CD4-positive, alpha-beta T cell treated with Interleukin-15 for 4 hours (primary cell): ENCODE measurements around the gene PROM1.

Source experiments
- DNase-seq: peaks from one replicate; pipeline ENCODE4 v3.0.0-alpha.2; 2020; ENCODE audit warnings: low spot score

PROM1 gene

DNA sequence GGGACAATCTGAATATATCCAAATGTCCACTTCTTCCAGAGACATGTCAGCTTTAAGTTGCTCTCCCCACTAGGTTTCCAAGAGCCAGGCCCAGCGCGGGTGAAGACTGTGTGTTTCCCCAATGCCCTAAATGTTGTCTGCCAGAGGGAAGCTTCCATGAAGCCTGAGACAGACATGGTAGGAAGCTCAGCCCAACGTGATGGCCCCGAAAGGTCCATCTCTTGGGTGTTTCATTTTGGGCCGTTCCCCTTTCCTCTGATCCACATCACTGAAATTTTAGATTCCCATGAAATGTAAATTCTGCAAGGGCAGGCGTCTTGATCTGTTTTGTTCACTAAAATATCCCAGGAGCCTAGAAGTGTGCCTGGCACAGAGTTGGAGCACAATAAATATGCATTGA lies 25.4 kb upstream of the PROM1 start:
- DNase-seq, result no peak

DNA sequence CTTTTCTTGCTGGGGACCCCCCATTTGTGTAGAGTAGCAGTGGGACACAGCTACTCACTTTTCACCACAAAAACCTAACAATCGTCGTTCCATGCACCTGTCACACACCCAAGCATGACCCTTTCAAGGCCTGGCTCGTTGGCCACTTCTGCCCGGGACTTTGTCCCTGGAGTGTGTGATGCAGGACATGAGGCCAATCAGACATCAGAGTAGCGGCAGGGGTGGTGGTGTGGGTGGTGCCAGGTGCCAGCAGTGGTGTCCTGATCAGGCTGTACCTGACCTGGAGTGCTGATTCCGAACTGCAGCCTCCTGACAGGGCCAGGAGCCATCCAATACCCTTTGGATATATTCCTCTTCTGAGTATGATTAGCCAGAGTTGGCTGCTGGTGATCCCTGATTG lies 23.1 kb upstream of the PROM1 start:
- DNase-seq, result no peak

DNA sequence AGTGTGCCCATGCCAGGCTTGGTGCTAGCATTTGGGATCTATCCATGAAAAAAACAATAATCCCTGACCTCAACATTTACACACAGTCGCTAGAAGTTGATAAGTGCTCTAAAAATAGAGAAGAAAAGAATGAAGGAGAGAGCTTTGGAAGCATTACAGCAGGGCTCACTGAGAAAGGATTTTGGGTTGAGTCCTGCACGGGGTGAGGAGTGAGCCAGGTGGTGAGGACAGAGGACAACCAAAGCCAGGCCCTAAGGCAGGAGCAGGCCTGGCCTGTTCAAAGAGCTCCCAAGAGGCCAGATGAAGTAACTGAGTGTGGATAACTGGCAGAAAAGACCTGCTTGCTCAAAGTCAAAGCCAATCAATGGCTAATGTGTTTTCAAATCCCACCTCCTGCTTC lies 20.7 kb upstream of the PROM1 start:
- DNase-seq, result no peak

DNA sequence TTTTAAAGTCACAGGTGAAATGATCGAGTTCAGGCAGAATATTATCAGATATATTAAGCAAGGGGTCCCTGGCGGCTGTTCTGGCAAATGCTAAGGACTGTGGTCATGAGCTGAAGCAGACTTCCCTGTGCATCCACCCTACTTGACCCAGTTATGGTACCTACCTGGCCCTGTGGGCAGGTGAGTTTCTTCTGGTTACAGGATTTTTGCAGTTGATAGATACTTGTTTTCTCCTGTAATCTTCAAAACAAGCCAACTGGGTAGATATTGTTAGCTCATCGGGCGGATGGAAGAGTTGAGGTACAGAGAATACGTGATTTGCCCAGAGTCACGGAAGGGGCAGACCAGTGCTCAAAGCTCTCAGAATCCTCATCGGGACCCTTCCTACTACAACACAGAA lies 18.5 kb upstream of the PROM1 start:
- DNase-seq, result no peak

DNA sequence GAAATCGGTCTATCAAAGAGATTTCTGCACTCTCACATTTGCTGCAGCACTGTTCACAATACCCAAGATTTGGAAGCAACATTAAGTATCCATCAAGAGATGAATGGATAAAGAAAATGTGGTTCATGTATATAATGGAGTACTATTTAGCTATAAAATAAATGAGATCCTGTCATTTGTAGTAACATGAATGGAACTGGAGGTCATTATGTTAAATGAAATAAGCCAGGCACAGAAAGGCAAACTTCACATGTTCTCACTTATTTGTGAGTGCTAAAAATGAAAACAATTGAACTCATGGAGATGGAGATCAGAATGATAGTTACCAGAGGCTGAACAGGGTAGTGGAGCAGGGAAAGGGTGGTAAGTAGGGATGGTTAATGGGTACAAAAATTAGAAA lies 17.0 kb upstream of the PROM1 start:
- DNase-seq, result no peak

DNA sequence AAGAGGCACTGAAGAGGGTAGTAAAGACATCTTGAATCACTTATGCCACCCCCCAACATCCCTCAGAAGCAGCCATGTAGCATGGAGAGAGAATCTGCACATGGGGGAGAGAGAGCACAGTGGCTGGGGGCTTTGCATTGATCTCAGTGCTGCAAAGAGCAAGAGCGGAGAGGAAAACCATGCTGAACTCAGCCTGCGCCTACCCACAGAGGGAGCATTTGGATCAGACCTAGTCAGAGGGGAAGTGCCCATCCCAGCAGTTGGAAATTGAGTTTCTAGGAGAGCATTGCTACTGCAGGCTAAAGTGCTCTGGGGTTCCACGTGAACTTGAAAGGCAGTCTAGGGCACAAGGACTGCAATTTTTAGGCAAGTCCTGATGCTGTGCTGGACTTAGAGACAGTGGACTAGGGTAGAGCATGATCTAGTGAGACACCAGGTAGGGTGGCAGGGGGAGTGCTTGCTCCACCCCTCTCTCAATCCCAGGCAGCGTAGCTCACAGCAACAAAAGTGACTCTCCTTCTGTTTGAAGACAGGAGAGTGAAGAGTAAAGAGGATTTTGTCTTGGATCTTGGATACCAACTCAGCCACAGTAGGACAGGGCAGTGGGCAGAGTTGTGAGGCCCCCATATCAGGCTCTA lies 9.0 kb upstream of the PROM1 start:
- no peak for DNase-seq

DNA sequence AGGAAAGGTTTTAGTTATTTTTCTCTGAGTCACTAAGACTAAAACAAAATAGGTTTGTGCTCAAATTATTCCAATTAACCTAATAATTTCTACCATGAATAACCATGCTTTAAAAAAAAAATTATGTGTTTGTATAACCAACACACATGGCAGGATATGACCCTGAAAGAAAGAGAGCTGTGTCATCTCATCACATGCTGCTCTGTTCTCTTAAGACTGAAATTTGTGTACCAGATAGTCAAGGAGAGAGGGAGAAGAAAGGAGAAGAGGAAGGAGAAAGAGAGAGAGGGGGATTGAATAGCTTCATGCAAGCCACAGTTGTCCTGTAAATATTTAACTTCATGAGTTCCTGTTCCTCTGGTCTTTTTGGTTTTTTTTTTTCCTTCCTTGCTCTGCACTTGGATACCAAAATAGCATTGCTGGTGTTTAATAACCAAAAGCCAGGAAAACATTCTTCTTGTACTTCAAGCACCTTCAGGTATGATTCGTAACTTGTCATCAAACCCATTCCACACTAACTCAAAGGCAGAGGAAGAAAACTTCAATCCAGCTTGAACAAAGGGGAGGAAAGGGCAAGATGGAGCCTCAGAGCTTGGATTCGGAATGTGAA lies 6.4 kb upstream of the PROM1 start:
- no peak for DNase-seq

DNA sequence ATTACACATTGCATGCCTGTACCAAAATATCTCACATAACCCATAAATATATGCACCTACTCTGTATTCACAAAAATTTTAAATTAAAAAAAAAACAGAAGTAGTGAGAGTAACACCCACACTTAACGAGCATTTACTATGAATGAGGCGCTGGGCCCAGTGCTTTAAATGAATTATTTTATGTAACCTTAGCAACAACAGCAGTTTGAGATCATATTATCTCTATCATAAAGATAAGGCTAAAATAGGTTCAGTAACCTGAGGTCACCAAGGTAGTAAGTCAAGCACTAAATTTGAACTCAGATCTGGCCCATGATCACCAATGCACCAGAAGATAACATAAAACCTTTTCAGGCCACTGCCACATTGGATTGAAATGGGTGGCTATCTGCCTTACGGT lies 5.3 kb upstream of the PROM1 start:
- no peak for DNase-seq

DNA sequence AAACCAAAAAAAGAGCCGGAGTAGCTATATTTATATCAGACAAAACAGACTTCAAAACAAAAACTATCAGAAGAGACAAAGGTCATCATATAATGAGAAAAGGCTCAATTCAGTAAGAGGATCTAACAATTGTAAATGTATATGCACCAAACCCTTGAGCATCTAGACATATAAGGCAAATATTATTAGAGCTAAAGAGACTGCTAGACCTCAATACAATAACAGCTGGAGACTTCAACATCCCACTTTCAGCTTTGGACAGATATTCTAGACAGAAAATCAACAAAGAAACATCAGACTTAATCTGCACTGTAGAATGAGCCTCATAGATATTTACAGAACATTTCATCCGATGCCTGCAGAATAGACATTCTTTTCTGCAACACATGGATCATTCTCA lies 4.8 kb upstream of the PROM1 start:
- no peak for DNase-seq

DNA sequence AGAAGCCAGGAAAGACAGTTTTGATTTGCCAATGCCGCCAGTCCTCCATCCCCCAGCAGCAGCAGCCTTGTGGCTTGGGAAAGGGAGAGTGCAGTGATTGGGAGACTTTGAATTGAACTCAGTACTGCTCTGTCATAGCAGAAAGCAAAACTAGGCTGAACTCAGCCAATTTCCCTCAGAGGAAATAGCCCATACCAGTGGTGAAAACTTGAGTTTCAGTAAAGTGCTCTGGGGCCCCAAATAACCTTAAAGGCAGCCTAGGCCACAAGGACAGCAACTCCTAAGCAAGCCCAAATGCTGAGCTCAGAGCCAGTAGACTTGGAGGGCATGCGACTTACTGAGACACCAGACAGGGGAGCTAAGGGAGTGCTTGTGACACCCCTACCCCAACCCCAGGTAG lies 2.0 kb upstream of the PROM1 start:
- DNase-seq, result no peak

DNA sequence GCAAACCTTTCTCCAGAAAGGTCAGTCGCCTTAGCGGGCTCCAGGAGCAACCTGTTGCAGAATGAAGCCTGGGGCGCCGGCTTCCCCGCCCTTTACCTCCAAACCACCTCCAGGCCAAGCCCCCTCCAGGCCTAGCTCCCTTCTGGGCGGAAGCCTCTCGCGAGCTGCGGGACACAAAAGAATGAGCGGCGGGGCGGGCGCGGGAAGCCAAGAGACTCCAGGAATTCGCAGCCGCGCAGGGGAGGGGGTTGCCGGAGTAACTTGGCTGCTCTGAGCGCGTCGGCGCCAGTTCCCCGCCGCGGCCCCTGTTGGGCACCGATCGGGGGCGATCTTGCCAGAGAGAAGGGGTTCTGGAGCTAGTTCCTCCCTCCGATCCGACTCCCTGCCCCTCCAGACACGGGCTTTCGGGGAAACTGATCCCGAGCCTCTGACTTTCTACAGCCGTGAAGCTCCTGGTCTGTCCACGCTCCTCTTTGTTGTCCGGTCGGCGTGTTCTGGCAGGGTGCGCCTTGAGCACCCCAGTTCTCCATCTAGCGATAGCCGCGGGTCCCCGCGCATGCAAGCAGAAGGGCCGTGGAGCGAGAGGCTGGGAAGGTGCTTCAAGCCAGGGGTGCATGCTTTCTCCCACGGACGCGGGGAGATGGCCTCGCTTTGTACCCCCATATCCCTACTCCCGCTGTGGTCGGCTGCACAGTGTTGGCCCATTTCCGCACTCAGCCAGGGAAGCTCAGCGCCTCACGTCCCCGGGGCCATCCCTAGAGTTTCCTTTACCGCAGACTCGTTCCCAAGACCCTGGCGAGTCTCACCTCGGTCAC lies 1.2 kb downstream of the PROM1 start:
- no peak for DNase-seq

DNA sequence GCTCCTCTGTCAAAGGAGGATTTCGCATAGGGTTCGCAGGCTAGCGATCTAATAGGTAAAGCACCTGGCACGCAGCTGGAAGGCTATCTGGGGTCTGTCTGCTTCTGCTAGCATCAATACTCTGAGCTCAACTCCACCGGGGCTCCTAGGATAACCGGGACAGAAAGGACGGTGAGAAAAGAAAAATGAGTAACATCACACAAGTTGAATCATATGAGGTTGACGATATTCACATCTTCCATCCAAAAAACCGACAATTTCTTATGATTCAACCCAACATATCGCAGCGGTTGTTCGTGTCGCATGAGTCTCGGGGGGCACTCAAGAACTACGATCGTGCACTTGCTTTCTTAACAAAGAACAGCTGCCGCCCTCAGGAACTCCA lies 1.8 kb downstream of the PROM1 start:
- no peak for DNase-seq

DNA sequence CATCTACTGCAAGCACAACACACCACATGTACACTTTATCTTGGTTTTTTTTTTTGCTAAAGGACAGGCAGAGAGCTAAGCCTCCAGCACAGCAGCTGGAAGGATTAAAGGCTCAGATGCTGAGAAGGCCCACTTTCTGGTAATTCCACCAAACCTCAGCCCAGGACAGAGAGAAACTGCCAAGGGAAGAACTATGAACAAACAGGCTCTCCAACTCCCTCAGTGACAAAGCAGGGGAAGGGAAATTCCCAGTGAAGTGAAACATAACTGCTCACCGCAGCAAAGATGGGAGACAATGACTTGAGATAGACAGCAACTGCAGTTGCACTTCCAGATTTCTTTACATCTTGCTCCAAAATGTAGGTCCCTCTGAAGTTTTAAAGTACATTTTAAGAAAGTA lies 4.8 kb downstream of the PROM1 start:
- DNase-seq, result no peak

DNA sequence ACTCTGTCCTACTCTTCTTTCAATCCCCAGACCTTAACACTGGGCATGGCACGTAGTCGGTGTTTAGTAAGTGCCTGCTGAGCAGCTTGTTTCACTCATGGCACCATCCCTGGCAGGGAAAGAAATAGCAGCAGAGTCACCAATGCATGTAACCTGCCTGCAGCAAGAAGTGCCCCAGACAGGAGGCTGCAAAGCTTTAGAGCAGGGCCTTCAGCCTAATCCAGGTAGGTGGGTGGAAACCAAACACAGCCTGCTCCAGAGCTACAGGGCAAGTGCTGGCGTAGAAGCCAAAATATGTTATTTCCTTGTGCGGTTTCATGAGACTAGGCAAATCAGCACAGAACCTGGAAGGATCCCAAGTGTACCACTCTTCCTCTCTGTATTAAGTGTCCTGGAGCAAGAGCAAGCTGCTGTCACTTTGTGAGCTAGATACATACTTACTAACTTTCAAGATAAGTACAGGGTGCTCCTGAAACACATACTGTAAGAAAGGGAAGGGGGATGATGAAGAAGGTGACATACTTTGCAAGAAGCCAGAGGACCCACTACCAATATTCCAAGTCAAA lies 5.5 kb downstream of the PROM1 start:
- no peak for DNase-seq

DNA sequence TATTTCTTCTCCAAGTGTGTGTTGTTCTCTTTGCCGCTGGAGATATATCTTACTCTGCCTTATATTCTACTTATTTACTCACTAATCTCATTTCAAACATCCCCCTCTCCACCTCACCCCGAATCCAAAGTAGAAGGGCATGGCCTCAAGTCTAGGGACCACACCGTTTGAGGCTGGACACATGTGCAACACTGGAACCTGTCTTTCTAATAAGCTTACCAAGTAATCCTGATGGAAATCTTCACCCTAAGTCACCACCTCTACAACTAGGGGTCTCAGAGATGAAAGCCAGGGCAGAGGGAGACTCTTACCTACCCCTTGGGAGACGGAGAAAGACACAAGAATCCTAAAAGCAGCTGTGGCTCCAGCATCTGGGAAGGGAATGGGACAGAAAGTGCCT lies 6.0 kb downstream of the PROM1 start:
- DNase-seq, result no peak

DNA sequence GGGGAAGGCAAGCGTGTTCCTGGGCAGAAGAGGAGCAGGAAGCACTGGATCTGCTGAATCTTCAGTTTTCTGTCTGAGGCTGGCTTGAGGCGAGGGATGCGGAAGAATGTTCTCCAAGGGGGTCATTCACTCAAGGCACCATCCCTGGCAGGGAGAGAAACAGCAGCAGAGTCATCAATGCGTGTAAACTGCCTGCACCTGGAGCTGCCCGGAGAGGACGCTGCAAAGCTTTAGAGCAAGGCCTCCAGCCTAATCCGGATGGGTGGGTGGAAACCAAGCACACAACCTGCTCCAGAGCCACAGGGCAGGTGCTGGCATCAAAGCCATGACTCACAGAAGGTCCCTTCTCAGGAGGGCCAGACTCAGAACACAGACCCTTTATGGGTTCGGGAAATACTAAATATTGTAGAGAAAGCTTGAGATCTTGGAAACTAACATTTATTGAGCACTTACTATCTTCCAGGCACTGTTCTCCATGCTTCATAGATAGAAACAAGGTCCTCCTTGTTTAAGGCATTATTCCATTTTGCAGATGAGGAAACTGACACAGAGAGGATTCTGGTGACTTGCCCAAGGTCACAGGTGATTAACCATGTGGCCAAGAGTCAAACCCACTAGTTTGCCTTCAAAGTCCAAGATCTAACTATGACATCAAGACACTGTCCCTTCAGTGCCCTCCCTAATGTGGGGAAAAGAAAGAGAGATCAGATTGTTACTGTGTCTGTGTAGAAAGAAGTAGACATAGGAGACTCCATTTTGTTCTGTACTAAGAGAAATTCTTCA lies 7.7 kb downstream of the PROM1 start:
- DNase-seq, result no peak

DNA sequence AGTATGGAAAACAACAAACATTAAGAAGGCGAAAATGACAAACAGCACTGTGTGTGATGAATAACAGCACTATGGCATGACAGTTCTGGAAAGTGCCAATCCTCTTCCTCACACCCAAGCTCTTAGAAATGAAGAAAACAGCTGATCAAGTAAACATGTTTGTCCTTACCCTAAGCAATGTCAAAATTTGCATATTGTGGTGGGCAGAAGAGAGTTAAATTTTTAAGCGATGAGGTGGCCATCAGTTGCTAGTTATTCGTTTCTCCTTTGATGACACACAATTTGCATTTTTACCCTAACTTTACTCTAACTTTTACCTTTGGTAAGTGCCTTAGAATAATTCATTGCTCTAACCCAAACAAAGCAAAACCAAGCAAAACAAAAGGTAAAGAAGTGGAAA lies 8.8 kb downstream of the PROM1 start:
- DNase-seq, result no peak

DNA sequence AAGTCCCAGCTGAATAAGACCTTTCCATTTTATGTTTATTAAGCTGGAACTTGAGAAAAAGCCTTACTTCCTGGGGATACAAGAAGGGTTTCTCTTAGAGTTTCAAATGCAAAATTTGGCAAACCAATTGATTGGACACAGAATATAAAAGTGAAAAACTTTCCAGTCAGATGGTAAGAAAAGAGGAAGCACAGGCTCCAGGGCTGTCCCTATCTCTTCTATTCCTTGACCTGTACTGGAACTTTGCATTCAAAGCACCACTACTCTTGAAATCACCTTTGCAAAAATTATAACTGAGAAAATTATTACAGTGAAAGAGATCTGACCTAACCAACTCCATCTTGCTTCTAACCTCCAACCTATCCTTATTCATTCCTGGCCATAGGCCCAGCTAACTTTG lies 11.7 kb downstream of the PROM1 start:
- DNase-seq, result no peak

DNA sequence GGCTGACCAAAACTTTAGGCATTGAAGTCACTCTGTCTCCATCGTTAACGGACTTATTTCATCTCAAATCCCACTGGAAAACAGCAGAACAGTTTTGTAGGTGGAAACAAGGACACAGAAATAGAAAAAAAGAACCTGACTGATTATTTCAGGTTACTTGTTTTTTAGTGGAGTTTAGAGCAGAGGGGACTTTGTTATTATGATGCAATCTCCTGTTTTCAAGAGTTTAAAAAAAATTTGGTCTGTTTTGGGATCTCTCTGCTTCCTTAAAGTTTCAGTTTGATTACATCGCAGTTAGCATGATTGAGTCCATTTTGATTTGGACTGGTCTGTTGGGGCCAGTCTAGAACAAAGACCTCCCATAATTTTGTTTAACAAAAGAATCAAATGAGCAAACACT lies 13.6 kb downstream of the PROM1 start:
- DNase-seq, result no peak

DNA sequence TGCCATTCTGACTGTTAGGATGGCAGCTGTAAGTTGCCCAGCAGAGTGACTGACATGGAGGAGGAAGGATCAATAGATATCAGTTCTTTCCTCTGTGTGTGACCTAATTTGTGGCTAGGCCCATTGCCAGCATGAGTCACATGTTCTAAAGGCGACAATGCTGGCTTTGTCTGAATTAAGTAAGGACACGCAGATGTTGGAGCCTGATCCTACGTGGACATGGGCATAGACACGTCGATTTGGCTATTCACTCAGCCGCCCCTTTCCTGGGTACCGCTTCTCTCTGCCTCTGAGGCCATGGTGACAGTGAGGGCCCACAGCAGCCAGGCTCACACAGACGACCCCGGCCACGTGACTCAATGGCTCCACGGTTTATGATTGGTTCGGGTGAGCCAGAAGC lies 16.3 kb downstream of the PROM1 start:
- no peak for DNase-seq

DNA sequence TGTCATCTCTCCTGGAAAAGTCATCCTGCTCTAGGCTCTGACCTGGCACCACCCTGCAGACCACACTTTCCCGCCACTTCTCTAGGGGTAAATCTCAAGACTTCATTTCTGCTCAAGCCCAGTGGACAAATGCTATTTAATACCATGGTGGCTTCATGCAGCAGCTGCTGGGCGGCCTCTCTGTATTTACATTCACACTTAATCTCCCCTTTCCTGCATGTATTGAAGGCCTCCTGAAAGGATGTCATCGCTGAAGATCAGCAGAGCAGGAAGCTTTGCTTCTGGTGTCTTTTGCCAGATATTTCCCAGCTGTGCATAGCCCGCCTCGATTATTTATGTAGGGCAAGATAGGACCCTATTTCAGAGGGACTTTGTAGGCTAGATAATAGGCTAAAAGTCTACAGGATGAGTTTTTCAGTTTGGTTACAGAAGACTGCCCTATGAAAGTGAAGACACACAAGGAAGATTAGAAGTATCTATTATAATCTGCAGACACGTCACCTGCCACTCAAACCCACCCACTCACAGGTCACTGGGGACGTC lies 17.2 kb downstream of the PROM1 start:
- DNase-seq, result no peak

DNA sequence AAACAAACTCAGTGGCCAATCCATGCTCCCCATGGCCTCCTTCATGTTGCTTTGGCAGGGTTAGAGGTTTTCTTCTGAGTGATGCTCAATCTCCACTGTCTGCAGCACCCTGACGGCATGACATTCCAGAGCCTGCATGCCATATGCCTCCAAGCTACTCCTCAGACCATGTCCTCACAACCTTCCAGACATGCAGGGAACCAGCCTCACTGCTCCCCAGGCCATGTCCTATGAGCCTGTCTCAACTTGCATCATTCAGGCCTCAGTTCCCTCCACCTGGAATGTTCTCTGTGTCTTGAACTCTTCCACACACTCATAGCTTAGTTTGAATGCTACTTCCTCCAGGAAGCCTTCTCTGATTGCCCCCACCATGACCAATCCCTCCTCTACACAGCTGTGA lies 18.8 kb downstream of the PROM1 start:
- no peak for DNase-seq
